GM21737 (cell line): ENCODE measurements around the gene ARHGEF7.

Source experiments
- ATAC-seq: cut with Tn5 transposase; IDR thresholded peaks from one replicate; pipeline ENCODE4 v1.9.1; 2021; ENCODE audit warnings: mild to moderate bottlenecking, moderate library complexity; ENCODE audit not compliant: unreplicated experiment

ARHGEF7 gene

GRCh38 chr13:111215081-111216047 is 100.3 kb downstream of the ARHGEF7 start:
- no peak for ATAC-seq

DNA sequence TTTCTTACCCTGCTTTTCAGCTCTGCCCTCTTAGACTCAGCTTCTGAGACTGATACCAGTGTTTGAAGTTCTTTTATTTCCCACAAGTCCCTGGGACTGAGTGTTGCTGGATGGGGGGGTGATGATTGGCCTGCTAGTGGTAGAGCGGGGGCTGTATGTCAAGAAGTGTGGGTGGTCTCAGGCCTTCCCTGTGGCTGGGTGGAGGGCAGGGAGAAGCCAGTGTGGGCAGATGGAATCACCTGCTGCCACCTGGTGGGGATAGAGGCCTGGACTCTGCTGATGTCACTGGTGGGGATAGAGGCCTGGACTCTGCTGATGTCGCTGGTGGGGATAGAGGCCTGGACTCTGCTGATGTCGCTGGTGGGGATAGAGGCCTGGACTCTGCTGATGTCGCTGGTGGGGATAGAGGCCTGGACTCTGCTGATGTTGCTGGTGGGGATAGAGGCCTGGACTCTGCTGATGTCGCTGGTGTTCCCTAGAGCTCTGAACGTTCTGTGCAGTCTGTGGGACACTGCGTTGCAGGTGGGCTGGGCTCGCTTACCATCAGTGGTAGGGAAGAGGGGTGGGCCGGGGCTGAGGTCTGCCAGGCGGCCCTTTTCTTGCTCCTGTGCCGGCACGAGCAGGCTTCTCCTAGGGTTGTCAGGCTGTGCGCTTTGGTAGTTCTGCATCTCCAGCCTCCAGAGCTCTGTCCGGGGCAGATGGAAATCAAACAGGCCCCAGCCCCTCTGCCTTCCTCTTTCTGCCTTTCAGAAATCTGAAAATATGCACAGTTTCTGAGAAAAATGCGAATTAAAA is 101.3 kb downstream of the ARHGEF7 start:
- no peak for ATAC-seq

DNA sequence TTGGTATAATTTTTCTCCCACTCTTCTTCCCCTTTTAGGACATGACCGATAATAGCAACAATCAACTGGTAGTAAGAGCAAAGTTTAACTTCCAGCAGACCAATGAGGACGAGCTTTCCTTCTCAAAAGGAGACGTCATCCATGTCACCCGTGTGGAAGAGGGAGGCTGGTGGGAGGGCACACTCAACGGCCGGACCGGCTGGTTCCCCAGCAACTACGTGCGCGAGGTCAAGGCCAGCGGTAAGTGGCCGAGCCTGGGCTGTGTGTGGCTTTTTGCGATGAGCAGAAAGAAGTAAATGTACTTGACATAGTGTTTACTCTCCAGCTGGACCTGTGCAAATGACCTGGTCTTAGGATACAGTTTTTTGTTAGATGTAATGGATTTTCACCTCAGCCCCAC is 102.5 kb downstream of the ARHGEF7 start:
- ATAC-seq, result no peak

- ATAC-seq, result no peak
Measured at GRCh38 chr13:111219280-111219679, 104.2 kb downstream of the ARHGEF7 start.

DNA sequence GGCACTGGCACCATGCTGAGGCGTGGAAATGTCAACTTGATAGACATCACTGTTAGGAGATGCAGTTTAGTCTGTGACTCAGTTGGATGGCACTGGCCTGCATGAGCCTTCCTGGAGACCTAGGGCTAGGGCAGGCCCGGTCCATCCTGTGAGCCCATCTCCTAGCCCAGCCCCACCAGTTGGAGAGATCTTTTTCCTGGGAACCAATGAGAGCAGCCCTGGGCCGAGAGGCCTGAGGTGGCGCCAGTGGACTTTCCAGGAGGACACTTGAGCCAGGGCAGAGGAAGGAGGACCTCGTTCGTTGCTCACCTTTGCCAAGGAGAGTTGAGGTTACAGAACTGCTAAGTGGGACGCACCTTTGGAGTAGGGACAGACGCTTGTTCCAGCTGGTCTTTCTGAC is 104.8 kb downstream of the ARHGEF7 start:
- no peak for ATAC-seq

- ATAC-seq, result no peak
Measured at GRCh38 chr13:111225166-111225565, 110.1 kb downstream of the ARHGEF7 start.

DNA sequence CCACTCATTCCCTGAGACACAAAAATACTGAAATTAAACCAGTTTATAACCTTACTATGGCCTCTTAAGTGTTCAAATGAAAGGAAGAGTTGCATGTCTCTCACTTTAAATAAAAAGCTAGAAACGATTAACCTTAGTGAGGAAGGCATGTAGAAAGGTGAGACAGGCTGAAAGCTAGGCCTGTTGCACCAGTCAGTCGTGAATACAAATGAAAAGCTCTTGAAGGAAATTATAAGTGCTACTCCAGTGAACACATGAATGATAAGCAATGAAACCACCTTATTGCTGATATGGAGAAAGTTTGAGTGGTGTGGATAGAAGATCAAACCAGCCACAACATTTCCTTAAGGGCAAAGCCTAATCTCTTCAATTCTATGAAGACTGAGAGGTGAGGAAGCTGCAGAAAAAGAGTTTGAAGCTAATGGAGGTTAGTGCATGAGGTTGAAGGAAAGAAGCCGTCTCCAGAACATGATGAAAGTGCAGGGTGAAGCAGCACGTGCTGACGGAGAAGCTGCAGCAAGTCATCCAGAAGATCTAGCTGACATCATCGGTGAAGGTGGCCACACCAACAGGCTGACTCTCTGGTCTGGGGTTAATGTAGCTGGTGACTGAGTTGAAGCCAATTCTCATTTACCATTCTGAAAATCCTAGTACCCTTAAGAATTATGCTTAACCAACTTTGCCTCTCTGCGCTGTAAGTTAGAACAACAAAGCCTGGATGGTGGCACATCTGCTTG is 110.9 kb downstream of the ARHGEF7 start:
- no peak for ATAC-seq

DNA sequence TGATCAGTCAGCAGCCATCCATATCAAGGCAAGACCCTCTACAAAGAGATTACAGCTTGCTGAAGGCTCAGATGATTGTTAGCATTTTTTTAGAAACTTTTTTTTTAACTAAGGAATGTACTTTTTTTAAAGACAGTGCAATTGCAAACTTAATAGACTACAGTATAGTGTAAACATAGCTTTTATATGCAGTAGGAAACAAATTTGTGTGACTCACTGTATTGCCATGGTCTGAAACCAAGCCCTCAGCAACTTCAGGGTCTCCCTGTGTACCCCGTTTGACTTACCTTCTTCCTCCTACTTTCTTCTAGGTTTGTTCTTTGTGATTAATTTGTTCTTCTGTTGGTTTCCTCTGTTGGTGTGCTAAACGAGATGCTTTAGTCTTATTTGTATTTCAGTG is 112.3 kb downstream of the ARHGEF7 start:
- no peak for ATAC-seq

GRCh38 chr13:111228262-111229144 is 113.4 kb downstream of the ARHGEF7 start:
- ATAC-seq, result no peak

DNA sequence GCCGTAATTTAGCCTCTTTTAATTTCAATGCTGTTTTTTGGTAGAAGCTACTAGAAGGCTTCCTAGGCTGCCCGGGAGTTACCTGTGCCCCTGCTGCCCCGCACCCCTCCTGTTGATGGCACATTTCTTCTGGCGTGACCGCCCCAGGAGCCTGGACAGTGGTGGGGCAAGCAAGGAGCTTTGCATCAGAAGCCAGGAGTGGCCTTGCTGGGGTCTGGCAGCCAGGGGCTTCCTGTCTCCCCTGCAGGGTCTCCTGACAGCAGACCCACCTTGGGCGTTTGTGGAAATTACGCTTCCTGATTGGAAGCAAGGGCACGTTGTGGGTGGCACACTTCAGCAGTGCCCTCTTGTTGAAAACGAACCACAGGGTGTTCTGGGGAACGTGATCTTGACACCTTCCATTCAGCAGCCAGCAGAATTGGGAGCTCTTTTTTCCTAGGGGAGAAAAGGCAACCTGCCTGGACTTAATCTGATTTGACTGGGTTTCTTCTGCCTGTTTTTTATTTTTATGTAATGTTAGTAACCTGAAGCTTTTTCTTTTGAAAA is 115.3 kb downstream of the ARHGEF7 start:
- no peak for ATAC-seq

- no peak for ATAC-seq
Measured at GRCh38 chr13:111232191-111232590, 117.1 kb downstream of the ARHGEF7 start.

DNA sequence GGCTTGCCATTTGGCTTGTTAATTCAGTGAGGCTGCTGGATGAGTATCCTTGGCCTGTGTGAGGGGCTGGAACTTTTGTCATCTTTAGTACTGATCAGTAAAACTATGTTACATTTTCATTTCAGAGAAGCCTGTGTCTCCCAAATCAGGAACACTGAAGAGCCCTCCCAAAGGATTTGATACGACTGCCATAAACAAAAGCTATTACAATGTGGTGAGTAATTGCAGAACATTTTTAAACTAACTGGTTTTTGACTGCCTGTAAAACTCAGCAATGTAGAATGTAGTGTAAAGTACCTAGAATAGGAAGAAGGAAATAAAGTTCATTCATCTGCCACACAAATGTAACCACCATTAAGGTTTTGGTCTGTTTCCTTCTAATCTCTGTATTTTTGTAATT is 118.0 kb downstream of the ARHGEF7 start:
- ATAC-seq, result no peak

- ATAC-seq, result no peak
Measured at GRCh38 chr13:111239764-111240670, 124.9 kb downstream of the ARHGEF7 start.

GRCh38 chr13:111241006-111241755 is 126.1 kb downstream of the ARHGEF7 start:
- no peak for ATAC-seq

GRCh38 chr13:111241862-111242261 is 126.8 kb downstream of the ARHGEF7 start:
- no peak for ATAC-seq

DNA sequence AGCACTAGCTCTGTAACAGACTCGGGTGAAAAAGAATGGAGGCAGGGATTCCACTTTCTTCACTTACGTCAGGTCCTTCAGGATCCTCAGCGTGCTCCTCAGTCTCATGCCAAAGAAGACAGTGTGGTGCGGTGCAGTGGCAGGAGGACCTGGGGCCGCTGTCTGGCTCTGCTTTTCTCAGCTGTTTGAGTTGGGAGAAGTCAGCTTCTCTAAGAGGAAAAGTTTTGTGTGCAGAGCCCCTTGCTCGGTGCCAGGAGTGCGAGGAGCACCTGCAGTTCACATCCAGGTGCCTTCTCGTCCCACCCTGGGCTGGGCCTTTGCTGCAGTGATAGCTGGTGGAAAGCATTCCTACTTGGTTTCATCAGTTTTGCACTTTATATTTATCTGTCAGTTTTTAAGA is 127.5 kb downstream of the ARHGEF7 start:
- no peak for ATAC-seq

DNA sequence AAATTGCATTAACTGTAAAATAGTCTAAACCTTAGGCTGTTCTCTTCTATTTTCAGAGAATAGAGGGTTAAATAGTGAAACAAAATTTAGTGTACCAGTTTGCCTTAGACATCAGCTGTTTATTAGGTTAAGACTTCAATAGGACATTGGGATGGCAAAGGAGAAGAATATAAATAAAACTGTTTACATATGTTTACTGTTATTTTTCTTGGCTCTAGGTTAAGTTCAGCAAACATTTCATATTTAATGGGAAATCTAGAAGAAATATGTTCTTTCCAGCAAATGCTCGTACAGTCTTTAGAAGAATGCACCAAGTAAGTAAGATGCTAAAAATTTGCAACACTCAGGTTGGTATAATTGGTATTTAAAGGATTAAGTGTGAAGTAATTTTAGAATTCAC is 128.9 kb downstream of the ARHGEF7 start:
- no peak for ATAC-seq
